ENCODE results near the gene LRMDA.

Gene LRMDA

DNA sequence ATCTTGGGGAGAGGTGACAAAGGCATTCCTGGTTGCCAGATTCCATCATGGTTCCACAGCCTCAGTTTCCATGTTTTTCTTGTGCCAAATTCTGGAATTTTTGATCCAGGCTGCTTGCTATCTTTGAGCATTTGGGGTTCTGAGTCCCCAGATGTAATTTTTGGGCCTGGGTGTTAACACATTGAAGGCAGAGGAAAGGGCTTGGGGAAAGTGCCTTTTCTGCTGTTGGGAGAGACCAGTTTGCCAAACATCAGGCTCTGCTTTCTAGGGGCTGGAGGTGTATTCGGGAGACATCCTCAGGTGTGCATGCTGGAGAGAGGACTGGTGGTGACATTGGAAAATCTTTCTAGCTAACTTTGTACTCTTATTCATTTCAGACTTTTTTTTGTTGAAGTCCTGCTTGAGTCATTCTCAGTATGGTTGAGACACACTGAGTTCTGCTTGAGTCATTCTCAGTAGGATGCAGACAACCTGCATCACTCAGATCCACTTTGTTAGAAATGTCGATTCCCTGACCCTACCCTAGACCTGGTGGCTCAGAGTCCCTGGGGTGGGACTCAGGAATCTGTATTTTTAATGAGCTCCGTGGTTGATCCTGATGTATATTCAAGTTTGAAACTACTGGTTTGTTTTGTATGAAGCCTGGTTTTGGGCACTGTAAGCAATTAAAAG, 101.0 kb downstream of the LRMDA start:
- TF ChIP-seq, protein P1, sequence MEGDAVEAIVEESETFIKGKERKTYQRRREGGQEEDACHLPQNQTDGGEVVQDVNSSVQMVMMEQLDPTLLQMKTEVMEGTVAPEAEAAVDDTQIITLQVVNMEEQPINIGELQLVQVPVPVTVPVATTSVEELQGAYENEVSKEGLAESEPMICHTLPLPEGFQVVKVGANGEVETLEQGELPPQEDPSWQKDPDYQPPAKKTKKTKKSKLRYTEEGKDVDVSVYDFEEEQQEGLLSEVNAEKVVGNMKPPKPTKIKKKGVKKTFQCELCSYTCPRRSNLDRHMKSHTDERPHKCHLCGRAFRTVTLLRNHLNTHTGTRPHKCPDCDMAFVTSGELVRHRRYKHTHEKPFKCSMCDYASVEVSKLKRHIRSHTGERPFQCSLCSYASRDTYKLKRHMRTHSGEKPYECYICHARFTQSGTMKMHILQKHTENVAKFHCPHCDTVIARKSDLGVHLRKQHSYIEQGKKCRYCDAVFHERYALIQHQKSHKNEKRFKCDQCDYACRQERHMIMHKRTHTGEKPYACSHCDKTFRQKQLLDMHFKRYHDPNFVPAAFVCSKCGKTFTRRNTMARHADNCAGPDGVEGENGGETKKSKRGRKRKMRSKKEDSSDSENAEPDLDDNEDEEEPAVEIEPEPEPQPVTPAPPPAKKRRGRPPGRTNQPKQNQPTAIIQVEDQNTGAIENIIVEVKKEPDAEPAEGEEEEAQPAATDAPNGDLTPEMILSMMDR (IDR thresholded peaks at IDR 0.05; ENCODE audit: low read depth, low read length), result no peak
- Histone ChIP-seq H3K27ac (no peak overlapping the region), H3K4me3 (ENCODE audit: low read depth, low read length) (no peak overlapping the region), H3K9me3 (ENCODE audit: severe bottlenecking) (no peaks in the 10 kb centered on the region), H3K27me3 (ENCODE audit: insufficient read depth, low read depth, severe bottlenecking) (no peaks in the 10 kb centered on the region), H3K36me3 (no peaks in the 10 kb centered on the region)
- no peak for DNase-seq

DNA sequence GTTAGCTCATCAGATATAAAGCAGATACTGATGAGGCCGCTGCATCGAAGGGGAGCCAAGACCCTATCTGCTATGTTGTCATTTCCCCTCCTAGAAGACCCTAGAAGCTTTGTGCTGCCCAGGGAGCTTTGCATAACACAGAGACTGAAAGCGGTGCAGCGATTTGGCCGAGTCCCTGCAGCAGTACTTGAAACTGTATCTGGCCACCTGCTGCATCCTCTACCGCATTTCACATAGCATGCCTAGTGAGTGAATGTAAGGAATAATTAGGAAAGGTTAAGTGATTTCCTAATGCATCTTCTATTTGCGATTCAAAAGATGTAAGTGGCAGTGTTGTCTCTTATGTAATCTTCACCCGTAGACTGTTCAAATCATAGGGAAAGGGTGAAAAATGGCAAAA, 106.7 kb downstream of the LRMDA start:
- Histone ChIP-seq H3K9me3 (ENCODE audit: severe bottlenecking) (no peaks in the 10 kb centered on the region), H3K4me3 (ENCODE audit: low read depth, low read length) (no peak overlapping the region), H3K36me3 (no peaks in the 10 kb centered on the region), H3K27ac (no peak overlapping the region), H3K27me3 (ENCODE audit: insufficient read depth, low read depth, severe bottlenecking) (no peaks in the 10 kb centered on the region)
- no peak for DNase-seq
- TF ChIP-seq, protein P1 (IDR thresholded peaks at IDR 0.05; ENCODE audit: low read depth, low read length), result no peak

GRCh38 chr10:75538765-75539164, 107.3 kb downstream of the LRMDA start:
- Histone ChIP-seq H3K36me3 (no peaks in the 10 kb centered on the region), H3K4me3 (ENCODE audit: low read depth, low read length) (no peak overlapping the region), H3K9me3 (ENCODE audit: severe bottlenecking) (no peaks in the 10 kb centered on the region), H3K27me3 (ENCODE audit: insufficient read depth, low read depth, severe bottlenecking) (no peaks in the 10 kb centered on the region), H3K27ac (no peak overlapping the region)
- DNase-seq, result no peak
- TF ChIP-seq, protein P1 (IDR thresholded peaks at IDR 0.05; ENCODE audit: low read depth, low read length), result no peak

DNA sequence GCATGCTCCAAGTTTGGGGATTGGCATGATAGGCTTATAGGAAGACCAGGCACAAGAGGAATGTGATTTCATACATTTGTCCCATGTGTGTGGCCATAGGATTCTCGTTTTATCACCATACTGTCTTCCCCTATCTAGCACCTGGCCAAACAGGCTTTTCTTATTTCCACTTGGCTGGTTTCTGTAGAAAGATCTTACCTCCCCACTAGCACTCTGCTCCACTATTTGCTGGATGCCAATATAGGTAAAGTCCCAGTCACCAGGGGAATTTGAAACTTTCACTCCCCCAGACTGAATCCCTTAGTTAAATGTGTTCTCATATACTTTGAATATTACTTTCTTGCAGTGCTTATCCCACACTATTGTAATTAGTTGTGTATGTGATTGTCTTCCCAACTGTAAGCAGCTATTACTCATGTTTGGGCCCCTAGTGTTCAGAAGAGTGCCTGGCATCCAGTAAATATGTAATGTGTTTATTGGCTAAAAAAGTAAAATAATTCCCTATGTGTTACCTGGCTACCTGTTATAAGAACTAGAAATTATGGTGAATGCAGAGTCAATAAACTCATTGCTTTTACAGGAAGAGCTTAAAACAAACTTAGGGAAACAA, 109.0 kb downstream of the LRMDA start:
- no peak for DNase-seq
- TF ChIP-seq, protein P1 (IDR thresholded peaks at IDR 0.05; ENCODE audit: low read depth, low read length), result no peak
- Histone ChIP-seq H3K27ac (no peak overlapping the region), H3K9me3 (ENCODE audit: severe bottlenecking) (no peaks in the 10 kb centered on the region), H3K36me3 (no peaks in the 10 kb centered on the region), H3K27me3 (ENCODE audit: insufficient read depth, low read depth, severe bottlenecking) (no peaks in the 10 kb centered on the region), H3K4me3 (ENCODE audit: low read depth, low read length) (no peak overlapping the region)

DNA sequence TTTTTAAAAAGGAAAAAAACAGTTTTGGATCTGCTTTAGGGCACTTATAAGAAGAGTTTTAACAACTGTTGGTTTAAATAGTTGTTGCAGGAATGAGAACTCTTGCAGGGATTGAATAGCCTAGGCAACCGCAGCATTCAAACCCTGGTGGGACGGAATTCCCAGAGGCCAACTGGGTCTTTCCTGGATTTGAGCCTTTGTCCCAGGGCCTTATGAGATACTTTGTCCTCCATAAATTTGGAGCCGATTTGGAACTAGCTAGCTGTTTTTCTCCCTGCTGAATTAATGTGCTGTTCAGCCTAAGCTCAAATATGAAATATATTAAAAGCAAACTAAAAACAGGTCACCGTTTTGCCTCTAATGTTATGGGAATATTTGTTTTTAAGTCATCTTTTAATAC, 109.6 kb downstream of the LRMDA start:
- Histone ChIP-seq H3K27ac (no peak overlapping the region), H3K9me3 (ENCODE audit: severe bottlenecking) (no peaks in the 10 kb centered on the region), H3K27me3 (ENCODE audit: insufficient read depth, low read depth, severe bottlenecking) (no peaks in the 10 kb centered on the region), H3K4me3 (ENCODE audit: low read depth, low read length) (no peak overlapping the region), H3K36me3 (no peaks in the 10 kb centered on the region)
- DNase-seq, result no peak
- TF ChIP-seq, protein P1 (IDR thresholded peaks at IDR 0.05; ENCODE audit: low read depth, low read length), result no peak

DNA sequence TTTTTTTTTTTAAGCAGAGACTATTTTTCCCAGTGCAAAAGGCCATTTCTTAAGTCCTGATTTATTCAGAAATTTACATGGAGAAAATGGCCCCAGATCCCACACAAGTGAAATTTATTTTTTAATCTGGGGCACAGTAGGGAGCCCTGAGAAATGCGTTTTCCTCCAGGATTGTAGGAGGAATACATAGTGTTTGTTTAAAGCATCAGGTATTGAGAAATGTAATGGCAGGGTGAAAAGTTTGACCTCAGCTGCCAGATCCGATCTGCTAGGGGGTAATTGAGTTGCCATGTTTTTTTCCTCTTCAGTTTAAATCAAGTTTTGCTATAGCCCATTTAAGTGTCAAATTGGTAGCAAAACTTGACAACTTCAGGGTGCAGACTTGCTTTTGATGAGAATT, 110.0 kb downstream of the LRMDA start:
- DNase-seq, result no peak
- no peaks in the 10 kb centered on the region for H3K27me3 ChIP-seq (ENCODE audit: insufficient read depth, low read depth, severe bottlenecking)
- H3K36me3 ChIP-seq, result no peaks in the 10 kb centered on the region
- no peak overlapping the region for H3K27ac ChIP-seq
- TF ChIP-seq, protein P1 (IDR thresholded peaks at IDR 0.05; ENCODE audit: low read depth, low read length), result no peak
- no peaks in the 10 kb centered on the region for H3K9me3 ChIP-seq (ENCODE audit: severe bottlenecking)
- no peak overlapping the region for H3K4me3 ChIP-seq (ENCODE audit: low read depth, low read length)

Measured in WERI-Rb-1 (cell line).